RKO (cell line): ENCODE results near the gene ESYT1.

Experiments used
- DNase-seq: peaks from one replicate; pipeline ENCODE4 v3.0.0-alpha.2; 2016; ENCODE audit warnings: low spot score

The ESYT1 gene

GRCh38 chr12:56129942-56130495, 2.0 kb downstream of the ESYT1 start:
- DNase-seq: no peak

GRCh38 chr12:56130876-56131275, 2.8 kb downstream of the ESYT1 start:
- DNase-seq: no peak

- no peak for DNase-seq
These were observed 6.8 kb downstream of the ESYT1 start for GRCh38 chr12:56134897-56135296.

GRCh38 chr12:56137853-56138571, 9.9 kb downstream of the ESYT1 start:
- DNase-seq: no peak

GRCh38 chr12:56141946-56142784, 14.1 kb downstream of the ESYT1 start:
- DNase-seq: no peak

- no peak for DNase-seq
These were observed 15.2 kb downstream of the ESYT1 start for GRCh38 chr12:56143217-56143616.

- DNase-seq: no peak
These were observed 15.8 kb downstream of the ESYT1 start for GRCh38 chr12:56143870-56144269.

GRCh38 chr12:56145217-56145616, 17.1 kb downstream of the ESYT1 start:
- no peak for DNase-seq

GRCh38 chr12:56146492-56147460, 18.7 kb downstream of the ESYT1 start:
- no peak for DNase-seq

GRCh38 chr12:56150563-56150962, 22.5 kb downstream of the ESYT1 start:
- DNase-seq: peak; percentile 52

- DNase-seq: peak; percentile 77
These were observed 23.6 kb downstream of the ESYT1 start for GRCh38 chr12:56151672-56152131.

GRCh38 chr12:56152132-56152755, 24.2 kb downstream of the ESYT1 start, which contains the start of gene MYL6B:
Gene MYL6B, plus strand, starts transcription at chr12:56152587. Its CDS starts 1,332 bp downstream, at chr12:56153919.
- DNase-seq: peak; percentile 97

- DNase-seq: peak; percentile 66
These were observed 24.9 kb downstream of the ESYT1 start for GRCh38 chr12:56152756-56153677.

GRCh38 chr12:56153678-56154065, 25.6 kb downstream of the ESYT1 start:
- DNase-seq: no peak

- DNase-seq: peak; percentile 52
These were observed 26.2 kb downstream of the ESYT1 start for GRCh38 chr12:56154246-56154771.

GRCh38 chr12:56154818-56155217, 26.8 kb downstream of the ESYT1 start:
- DNase-seq: no peak

- DNase-seq: no peak
These were observed 27.3 kb downstream of the ESYT1 start for GRCh38 chr12:56155256-56155845.

GRCh38 chr12:56156464-56157200, 28.6 kb downstream of the ESYT1 start:
- DNase-seq: peak; percentile 84
